OCI-LY1 (cell line): ENCODE data around the gene TOMM40.

ENCODE experiments used
- H2AFZ ChIP-seq: fragments of 200-600 bp; sonication (generic), shearing (Covaris generic); 2 replicates; pipeline ENCODE4 v1.6.0; 2014; ENCODE audit warnings: antibody characterized with exemption, mild to moderate bottlenecking, low read length
- H3F3A ChIP-seq: fragments of 200-600 bp; sonication (generic), shearing (Covaris generic); 2 replicates; pipeline ENCODE4 v1.6.0; 2014; ENCODE audit warnings: mild to moderate bottlenecking, antibody characterized with exemption, low read length, moderate library complexity; ENCODE audit not compliant: insufficient read depth
- H3K27ac ChIP-seq: fragments of 200-600 bp; sonication (generic); 2 replicates; pipeline ENCODE4 v1.5.1; 2014; ENCODE audit warnings: low read length, mixed run types, mild to moderate bottlenecking, low read depth; ENCODE audit not compliant: poor library complexity, severe bottlenecking
- H3K27me3 ChIP-seq: fragments of 200-600 bp; sonication (generic); 2 replicates; pipeline ENCODE4 v1.6.0; 2014; ENCODE audit warnings: antibody characterized with exemption, mild to moderate bottlenecking, low read length, moderate library complexity; ENCODE audit not compliant: insufficient read depth
- H3K36me3 ChIP-seq: fragments of 200-600 bp; sonication (generic); 2 replicates; pipeline ENCODE4 v1.6.1; 2014; ENCODE audit warnings: mild to moderate bottlenecking, antibody characterized with exemption, low read length, moderate library complexity, mixed read lengths; ENCODE audit not compliant: insufficient read depth
- H3K4me1 ChIP-seq: fragments of 200-600 bp; sonication (generic); 2 replicates; pipeline ENCODE4 v1.5.1; 2014; ENCODE audit warnings: mild to moderate bottlenecking, low read length, moderate library complexity; ENCODE audit not compliant: insufficient read depth, severe bottlenecking
- H3K4me2 ChIP-seq: fragments of 200-600 bp; sonication (generic), shearing (Covaris generic); 2 replicates; pipeline ENCODE4 v1.6.1; 2014; ENCODE audit warnings: low read length
- H3K4me3 ChIP-seq: fragments of 200-600 bp; sonication (generic); 2 replicates; pipeline ENCODE4 v1.5.1; 2014; ENCODE audit warnings: low read length, low read depth, mild to moderate bottlenecking, mixed read lengths; ENCODE audit not compliant: poor library complexity, severe bottlenecking
- H3K79me2 ChIP-seq: fragments of 200-600 bp; shearing (Covaris generic); 2 replicates; pipeline ENCODE4 v1.6.1; 2016; ENCODE audit warnings: mixed run types, low read length, mixed read lengths; ENCODE audit not compliant: insufficient read depth
- H3K9ac ChIP-seq: fragments of 200-600 bp; sonication (generic), shearing (Covaris generic); 2 replicates; pipeline ENCODE4 v1.6.1; 2014; ENCODE audit warnings: mild to moderate bottlenecking, low read length, mixed read lengths
- H3K9me2 ChIP-seq: fragments of 200-600 bp; sonication (generic), shearing (Covaris generic); 2 replicates; pipeline ENCODE4 v1.6.1; 2014; ENCODE audit warnings: low read depth, mild to moderate bottlenecking, low read length, mixed read lengths
- H3K9me3 ChIP-seq: fragments of 200-600 bp; shearing (Covaris generic); 2 replicates; pipeline ENCODE4 v1.6.1; 2014; ENCODE audit warnings: low read length, mixed read lengths
- H4K20me1 ChIP-seq: fragments of 200-600 bp; sonication (generic), shearing (Covaris generic); 2 replicates; pipeline ENCODE4 v1.6.0; 2016; ENCODE audit warnings: mild to moderate bottlenecking, low read length; ENCODE audit not compliant: insufficient read depth
- CTCF ChIP-seq: fragments of 200-600 bp; sonication (generic), shearing (Covaris generic); IDR thresholded peaks from 2 replicates; pipeline ENCODE4 v1.5.1; 2017; ENCODE audit warnings: mild to moderate bottlenecking, antibody characterized with exemption, low read length, moderate library complexity, mixed read lengths
- EZH2 ChIP-seq: fragments of 200-600 bp; sonication (generic), shearing (Covaris generic); IDR thresholded peaks from 2 replicates; pipeline ENCODE4 v1.8.0; 2017; ENCODE audit warnings: borderline replicate concordance, mixed run types, mild to moderate bottlenecking, antibody characterized with exemption, low read length, moderate library complexity, mixed read lengths

TOMM40 gene

GRCh38 chr19:44848812-44849447 lies 42.1 kb upstream of the TOMM40 start:
- no peak overlapping the region for H3K4me3 ChIP-seq
- H3K4me2 ChIP-seq, result no peak overlapping the region
- no peaks in the 10 kb centered on the region for H4K20me1 ChIP-seq
- no peaks in the 10 kb centered on the region for H3F3A ChIP-seq
- no peak overlapping the region for H3K9ac ChIP-seq
- no peak overlapping the region for H2AFZ ChIP-seq
- no peaks in the 10 kb centered on the region for H3K9me2 ChIP-seq
- no peak overlapping the region for H3K27ac ChIP-seq
- no peak for TF ChIP-seq CTCF
- H3K36me3 ChIP-seq, result no peaks in the 10 kb centered on the region
- H3K27me3 ChIP-seq, result no peaks in the 10 kb centered on the region; the same call in 1 of the 2 replicates
- peaks cover 12% of the 10 kb centered on the region for H3K4me1 ChIP-seq
- H3K9me3 ChIP-seq, result no peaks in the 10 kb centered on the region
- H3K79me2 ChIP-seq, result no peaks in the 10 kb centered on the region

- TF ChIP-seq CTCF (no peak), EZH2 (no peak)
- Histone ChIP-seq H3K27me3 (no peaks in the 10 kb centered on the region; the same call in 1 of the 2 replicates), H3F3A (no peaks in the 10 kb centered on the region), H3K9me3 (no peaks in the 10 kb centered on the region), H2AFZ (no peak overlapping the region), H3K4me2 (no peak overlapping the region), H4K20me1 (no peaks in the 10 kb centered on the region), H3K4me1 (no peaks in the 10 kb centered on the region), H3K9me2 (no peaks in the 10 kb centered on the region), H3K36me3 (no peaks in the 10 kb centered on the region), H3K79me2 (no peaks in the 10 kb centered on the region), H3K4me3 (no peak overlapping the region), H3K27ac (no peak overlapping the region), H3K9ac (no peak overlapping the region)
Measured at GRCh38 chr19:44850641-44851109, 40.4 kb upstream of the TOMM40 start.

- no peaks in the 10 kb centered on the region for H3K9me2 ChIP-seq
- no peaks in the 10 kb centered on the region for H3K9me3 ChIP-seq
- H3K79me2 ChIP-seq, result no peaks in the 10 kb centered on the region
- H3K4me1 ChIP-seq, result no peaks in the 10 kb centered on the region
- no peak overlapping the region for H3K4me2 ChIP-seq
- no peaks in the 10 kb centered on the region for H3K36me3 ChIP-seq
- no peaks in the 10 kb centered on the region for H3F3A ChIP-seq
- no peaks in the 10 kb centered on the region for H4K20me1 ChIP-seq
- no peak overlapping the region for H3K4me3 ChIP-seq
- H3K27ac ChIP-seq, result no peak overlapping the region
- TF ChIP-seq EZH2 (no peak), CTCF (no peak)
- no peak overlapping the region for H3K9ac ChIP-seq
- no peaks in the 10 kb centered on the region; the same call in 1 of the 2 replicates for H3K27me3 ChIP-seq
- H2AFZ ChIP-seq, result no peak overlapping the region
Measured at GRCh38 chr19:44851427-44851826, 39.6 kb upstream of the TOMM40 start.
